G401 (cell line): ENCODE data around the gene TAF4B. TPM values are rescaled to one million over a fixed set of nuclear protein-coding genes. Genes with fewer than 3 reads are reported as not detected.

Source experiments
- DNase-seq: peaks from one replicate; pipeline ENCODE4 v3.0.0-alpha.2; 2015; ENCODE audit warnings: low spot score
- in situ Hi-C: cut with HindIII; loops from 2 replicates; pipeline ENCODE4 v1.10.0; 2016; ENCODE audit warnings: low sequenced_read_pairs, mixed read lengths
- total RNA-seq: library from RNA; depleted of rRNA; stranded (reverse); fragments of >200 nt; shearing (Covaris generic); gene quantifications from 2 replicates; pipeline ENCODE4 v1.2.3, GENCODE V29; 2014; rRNA removed

Gene TAF4B
- total RNA-seq, 1 experiment from 2014 or later = 19.6 TPM

DNA sequence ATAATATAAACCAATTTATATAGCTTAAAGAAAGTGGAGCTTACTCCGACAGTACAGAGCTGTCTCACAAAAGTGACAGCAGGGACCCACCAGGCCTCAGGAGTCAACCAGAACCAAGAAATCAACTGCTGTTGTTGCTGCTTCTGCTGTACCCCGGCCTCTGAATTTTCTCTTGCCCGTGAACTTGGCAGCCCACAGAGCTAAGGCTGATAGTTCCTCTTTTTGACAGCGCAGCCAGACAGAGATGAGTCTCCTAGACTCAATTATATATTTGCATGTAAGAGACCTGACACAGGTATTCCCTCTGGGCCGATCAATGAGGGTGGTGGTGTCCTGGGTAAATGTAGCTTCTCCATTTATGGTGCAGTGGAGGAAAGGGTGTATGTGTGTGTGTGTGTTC, 212.7 kb downstream of the TAF4B start:
- no peak for DNase-seq
- in situ Hi-C loops = no loop called here

DNA sequence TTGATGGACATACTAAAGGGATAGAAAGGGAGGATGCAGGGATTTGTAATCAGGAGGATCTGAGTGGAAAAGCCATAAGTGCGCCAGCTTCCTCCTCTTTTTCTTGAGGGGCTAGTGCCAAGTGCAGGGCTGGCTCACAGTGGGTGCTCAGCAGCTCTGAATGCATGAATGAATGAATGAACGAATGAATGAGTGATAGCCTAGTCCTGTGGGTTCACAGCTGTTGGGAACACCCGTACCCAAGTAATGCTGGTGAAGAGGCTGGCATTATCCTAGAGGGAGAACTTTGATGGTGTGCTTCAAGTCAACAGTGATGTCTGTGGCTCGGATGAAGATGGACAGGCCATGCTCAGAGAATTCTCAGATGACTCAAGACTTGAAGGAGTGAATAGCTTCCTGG, 213.3 kb downstream of the TAF4B start:
- in situ Hi-C loops = no loop called here
- DNase-seq = no peak

DNA sequence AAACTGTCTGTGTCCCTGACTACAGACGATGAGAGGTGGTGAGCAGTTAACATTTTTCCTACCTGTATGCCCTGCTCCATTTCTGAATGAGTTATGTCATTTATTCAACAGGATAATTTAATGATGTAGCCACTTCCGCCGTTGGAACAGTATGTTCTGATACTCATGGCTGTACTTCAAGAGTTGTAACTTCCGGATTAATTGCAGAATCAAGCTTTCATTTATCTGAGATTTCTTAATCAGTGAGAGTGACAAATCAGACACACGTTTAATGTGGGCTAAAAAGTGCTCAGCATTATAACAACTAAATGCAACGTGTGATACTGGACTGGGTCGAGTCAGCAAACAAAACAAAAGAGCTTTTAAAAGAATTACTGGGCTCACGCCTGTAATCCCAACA, 214.4 kb downstream of the TAF4B start:
- no peak for DNase-seq
- in situ Hi-C loops = no loop called here

Other genes with a start within 250 kb of the TAF4B start
- 96.5 and 151 TPM in 2 replicates for gene SS18, start 135.8 kb upstream of the TAF4B start, total RNA-seq
- not detected in 2 replicates for gene PSMA8, start 92.6 kb upstream of the TAF4B start, total RNA-seq